Measurements from ENCODE around the gene GRIK1.

Gene GRIK1

GRCh38 chr21:29546071-29546470 is 393.7 kb downstream of the GRIK1 start:
- TF ChIP-seq CTCF (IDR thresholded peaks at IDR 0.05), result no peak

- no peak for TF ChIP-seq CTCF (IDR thresholded peaks at IDR 0.05)
Observed at GRCh38 chr21:29540289-29540688, 399.5 kb downstream of the GRIK1 start.

GRCh38 chr21:29538115-29538514 is 401.7 kb downstream of the GRIK1 start:
- TF ChIP-seq CTCF (IDR thresholded peaks at IDR 0.05), result no peak

- no peak for TF ChIP-seq CTCF (IDR thresholded peaks at IDR 0.05)
Observed at GRCh38 chr21:29534448-29534847, 405.3 kb downstream of the GRIK1 start.

GRCh38 chr21:29529139-29529538 is 410.7 kb downstream of the GRIK1 start:
- TF ChIP-seq CTCF (IDR thresholded peaks at IDR 0.05), result no peak

- TF ChIP-seq CTCF (IDR thresholded peaks at IDR 0.05), result no peak
Observed at GRCh38 chr21:29526545-29526944, 413.3 kb downstream of the GRIK1 start.

GRCh38 chr21:29524055-29524454 is 415.7 kb downstream of the GRIK1 start:
- TF ChIP-seq CTCF (IDR thresholded peaks at IDR 0.05), result no peak

- no peak for TF ChIP-seq CTCF (IDR thresholded peaks at IDR 0.05)
Observed at GRCh38 chr21:29523646-29524045, 416.1 kb downstream of the GRIK1 start.

Data from LNCAP (cell line).